IPS DF 4.7 (cell line): ENCODE data around the gene CDR2.

Source experiments
- DNase-seq: peaks from one replicate; pipeline ENCODE4 v3.0.0-alpha.2; 2013; ENCODE audit warnings: low spot score; ENCODE audit errors: extremely low read depth

Gene CDR2

DNA sequence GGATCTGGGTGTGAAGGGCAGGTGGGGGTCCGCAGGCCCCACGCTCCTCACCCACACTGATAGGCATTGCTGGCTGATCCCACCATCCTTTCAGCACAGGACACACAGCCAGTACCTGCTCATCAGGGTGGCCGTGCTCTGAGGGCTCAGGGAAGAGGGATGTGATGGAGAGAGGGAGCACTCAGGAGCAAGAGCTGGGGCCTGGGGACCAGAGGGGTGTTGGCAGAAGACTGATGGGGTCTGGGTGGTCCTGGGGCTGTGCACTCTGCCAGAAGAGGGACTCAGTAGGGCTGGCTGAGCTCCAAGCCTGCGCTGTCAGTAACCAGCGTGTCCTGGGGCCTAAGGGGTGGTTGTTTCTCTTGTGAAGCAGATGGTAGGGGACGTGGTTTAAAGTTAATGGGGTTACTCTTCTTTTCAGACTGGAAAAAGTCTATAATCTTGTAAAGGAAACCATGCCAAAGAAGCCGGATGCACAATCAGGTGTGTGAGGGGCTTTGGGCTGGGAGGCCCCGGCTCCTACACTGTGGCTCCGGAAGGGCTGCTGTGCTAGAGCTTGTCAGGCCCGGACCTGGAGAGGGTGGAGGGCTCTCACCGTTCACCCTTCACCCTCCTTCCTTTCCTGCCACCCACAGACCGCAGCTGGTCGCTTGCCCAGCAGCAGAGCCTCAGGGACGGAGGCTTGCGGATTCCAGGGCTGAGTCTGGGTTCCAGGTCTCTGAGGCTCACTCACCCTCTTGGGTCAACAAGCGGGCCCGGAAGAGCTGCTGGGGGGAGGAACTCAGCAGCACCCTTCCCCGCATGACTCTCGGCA, 49.4 kb downstream of the CDR2 start:
- no peak for DNase-seq

DNA sequence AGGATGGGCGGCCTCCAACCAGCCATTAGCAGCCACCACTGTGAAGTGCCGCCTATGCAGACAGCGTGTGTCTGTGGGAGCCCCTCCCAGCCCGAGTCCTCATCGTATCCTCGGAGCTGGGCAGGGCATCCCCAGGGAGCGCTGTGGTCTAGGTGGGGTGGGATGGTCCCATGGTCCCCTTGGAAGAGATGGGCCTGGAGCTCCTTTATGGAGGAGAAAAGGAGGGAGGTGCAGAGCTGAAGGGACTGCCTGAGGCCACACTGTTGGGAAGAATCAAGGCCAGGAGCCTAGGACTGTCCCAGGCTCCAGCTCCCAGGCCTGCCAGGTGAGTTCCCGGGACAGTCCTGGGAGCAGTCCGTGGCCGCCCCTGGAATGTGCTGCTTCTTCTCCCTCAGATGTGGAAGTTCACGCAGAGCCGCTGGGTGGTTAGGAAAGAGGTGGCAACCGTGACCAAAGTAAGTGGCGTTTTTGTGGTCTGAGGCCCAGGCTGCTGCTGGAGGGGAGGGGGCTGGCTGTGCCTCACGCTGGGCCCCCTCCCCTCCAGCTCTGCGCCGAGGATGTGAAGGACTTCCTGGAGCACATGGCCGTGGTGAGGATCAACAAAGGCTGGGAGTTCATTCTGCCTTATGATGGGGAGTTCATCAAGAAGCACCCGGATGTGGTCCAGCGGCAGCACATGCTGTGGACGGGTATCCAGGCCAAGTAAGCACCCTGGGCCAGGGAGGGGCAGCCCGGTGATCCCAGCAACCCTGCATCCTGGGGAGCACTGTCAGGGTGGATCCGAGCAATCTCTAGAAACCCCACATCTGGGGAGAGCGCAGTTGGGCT, 50.2 kb downstream of the CDR2 start:
- no peak for DNase-seq

DNA sequence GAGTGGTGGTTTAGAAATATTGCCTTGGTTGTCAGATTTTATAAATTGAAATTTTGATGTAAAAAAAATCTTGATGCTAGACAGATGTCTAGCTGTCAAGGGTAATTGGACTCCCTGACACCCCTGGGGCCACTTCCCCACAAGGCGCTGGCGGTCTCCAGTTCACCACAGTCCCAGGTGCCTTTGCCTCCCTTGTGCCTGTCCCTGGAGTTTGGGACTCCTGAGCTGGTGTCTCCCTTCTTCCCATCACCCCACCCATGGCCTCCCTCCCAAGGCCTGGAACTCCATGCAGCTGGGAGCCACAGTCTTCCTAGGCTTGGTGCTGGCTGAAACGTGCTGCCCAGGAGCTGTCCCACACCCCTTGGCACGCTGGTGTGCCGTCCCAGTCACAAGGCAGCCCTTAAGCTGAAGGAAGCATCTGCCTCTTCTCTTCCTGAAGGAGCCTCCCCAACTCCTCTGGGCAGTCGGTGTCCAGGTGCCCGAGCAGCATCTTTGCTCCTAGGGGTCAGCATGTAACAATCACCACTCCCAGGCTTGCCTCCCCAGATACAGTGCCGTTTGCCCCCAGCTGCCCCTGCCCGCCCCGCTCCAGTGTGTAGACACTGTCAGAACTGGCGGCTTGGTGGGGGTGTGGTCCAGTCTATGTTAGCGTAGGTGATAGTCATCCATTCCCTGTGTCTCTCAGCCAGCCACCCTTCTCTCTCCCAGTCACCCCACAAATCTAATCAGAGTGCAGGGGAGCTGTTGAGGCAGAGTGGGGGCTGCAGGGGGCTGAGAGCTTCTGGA, 51.1 kb downstream of the CDR2 start:
- no peak for DNase-seq

DNA sequence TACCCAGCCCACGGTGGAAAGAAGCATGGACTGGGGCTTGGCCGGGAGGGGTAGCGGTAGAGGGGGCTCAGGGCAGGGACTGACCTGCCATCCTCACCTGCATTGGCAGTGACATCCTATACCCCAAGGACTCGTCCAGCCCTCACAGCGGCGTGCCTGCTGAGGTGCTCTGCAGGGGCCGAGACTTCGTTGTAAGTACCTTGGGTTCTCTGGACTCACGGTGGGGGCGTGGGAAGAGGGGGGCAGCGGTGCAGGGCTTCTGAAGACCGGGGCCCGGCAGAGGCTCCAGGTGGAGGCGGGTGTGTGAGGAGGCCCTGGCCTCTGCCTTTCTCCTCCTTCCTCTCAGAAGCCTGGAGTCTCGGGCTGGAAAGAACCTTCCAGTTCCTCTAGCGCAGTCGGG, 51.7 kb downstream of the CDR2 start:
- DNase-seq, result no peak

DNA sequence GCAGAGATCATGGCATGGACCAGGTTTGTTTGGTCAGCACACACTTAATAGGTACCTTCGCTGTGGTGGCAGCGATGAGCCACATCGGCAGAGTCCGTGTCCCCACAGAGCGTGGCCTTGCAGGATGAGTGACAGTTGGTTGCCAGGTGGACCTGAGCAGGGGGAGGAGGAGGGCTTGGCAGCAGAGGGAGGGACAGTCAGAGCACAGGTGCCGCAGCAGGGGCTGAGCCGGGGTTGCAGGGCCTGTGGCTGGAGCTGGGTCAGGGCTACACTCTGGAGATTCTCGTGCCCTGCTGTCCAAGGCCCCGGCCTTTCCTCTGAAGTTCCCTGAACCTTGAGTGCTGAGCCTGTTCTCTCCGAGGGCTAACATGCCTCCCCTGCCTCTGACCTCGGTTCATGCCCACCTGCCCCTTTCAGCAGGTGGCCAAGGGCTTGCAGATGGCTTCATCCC, 52.4 kb downstream of the CDR2 start:
- no peak for DNase-seq

DNA sequence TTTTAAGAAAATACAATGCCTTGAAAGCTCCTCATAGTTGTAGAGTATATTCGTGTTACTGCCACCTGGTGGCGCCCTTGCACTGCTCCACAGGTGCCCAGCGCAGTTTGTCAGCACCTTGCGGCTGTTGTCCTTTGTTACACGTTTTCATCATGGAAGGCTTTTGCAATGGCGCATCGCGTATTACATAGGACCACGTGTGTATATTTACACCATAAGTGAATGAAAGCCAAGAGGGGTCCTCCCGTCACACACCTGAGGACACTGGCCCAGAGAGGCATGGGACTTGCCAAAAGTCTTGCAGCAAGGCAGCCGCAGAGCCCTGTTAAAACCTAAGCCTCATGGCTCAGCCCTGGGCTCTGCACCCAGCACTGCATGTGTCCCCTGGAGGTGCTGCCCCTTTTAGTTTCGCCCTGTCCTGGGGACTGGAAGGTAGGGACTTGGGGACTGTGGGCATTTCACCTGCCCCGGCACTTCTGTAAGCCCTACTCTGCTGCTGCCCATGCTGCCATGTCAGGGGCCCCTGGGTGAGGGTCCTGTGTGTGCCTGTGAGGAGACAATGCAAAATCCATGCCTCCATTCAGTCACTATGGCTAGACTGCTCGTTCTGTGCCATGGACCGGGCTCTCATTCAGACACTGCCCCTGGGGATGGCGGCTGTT, 52.9 kb downstream of the CDR2 start:
- no peak for DNase-seq

DNA sequence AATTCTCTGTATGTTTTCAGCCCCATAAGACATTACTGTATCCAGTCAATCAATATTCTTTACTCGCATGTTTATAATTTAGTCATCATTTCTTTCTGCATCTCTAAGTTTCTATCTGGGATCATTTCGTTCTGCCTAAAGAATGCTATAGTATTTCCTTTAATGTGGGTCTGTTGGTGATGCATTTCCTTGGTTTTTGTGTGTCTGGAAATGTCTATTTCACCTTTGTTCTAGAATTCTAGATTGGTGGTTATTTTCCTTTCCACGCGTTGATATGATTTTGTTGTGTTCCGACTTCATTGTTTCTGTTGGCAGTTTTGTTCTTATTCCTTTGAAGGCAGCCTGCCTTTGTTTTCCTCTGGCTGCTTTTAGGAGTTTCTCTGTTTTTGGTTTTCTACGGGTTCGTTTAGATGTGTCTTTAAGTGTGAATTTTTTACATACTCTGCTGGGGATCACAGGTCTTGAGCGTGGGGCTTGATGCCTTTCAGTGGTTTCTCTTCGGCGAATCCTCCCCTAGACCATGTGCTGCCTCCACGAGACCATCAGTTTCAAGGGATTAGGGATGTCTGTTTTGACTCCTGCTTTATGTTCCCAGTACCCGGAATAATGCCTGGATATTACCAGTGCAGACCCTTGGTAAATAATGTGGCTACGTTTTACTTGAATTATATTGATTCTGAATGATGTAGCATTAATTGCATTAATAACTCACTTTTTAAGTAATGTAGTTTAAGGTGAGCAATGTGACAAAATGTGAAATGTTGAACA, 53.7 kb downstream of the CDR2 start:
- DNase-seq, result no peak

DNA sequence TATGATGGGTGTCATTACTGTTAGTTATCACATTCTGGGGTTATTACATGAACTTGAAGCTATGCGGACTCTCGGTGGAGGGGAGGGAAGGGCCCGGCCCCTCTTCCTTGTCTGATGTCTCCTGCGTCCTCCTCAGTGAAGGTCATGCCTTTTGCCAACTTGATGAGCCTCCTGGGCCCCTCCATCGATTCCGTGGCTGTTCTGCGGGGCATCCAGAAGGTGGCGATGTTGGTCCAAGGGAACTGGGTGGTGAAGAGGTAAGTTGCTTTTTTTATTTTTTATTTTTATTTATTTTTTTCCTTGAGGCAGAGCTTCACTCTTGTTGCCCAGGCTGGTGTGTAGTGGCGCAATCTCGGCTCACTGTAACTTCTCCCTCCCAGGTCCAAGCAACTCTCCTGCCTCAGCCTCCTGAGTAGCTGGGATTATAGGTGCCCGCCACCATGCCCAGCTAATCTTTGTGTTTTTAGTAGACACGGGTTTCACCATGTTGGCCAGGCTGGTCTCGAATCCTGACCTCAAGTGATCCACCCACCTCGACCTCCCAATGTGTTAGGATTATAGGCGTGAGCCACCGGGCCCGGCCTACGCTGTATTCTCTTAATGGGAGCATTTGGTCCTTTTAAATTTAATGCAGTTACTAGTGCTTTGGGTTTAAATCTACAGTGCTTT, 55.6 kb downstream of the CDR2 start:
- DNase-seq, result no peak

DNA sequence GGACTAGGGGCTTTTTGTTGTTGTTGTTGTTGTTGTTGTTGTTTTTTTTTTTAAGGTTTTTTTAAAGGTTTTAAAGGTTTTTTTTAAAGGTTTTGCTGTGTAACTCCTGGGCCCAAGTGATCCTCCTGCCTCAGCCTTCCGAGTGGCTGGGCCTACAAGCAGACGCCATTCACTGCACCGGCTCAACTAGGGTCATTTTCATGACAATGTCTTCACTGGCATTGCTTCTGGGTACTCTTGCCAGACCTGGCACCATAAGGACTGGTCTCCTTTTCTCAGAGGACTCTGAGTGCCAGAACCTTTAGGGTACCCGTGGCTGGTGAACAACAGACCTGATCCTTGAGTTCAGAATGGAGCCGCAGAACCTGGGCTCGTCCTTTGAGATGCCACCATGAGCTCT, 56.8 kb downstream of the CDR2 start:
- DNase-seq, result no peak

DNA sequence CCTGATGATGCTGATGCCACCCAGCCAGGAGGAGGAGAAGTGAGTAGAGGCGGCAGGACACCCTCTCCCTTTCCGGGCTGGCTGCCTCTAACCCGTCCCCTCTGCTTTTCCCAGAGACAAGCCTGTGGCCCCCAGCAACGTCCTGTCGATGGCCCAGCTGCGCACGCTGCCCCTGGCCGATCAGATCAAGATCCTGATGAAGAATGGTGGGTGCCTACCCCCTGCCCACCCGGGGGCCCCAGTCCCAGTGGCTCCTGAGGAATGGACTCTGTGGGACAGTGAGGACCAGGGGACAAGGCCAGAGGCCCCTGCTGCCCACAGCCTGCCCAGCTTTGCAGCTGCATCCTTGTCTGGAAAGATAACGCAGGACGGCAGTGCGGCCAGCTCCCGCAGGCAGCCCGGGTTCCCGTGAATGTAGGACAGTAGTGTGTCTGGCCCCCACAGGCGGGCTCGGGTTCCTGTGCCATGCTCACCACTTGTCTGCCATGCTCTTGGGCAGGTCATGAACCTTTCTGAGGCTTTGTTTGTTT, 57.4 kb downstream of the CDR2 start:
- no peak for DNase-seq

DNA sequence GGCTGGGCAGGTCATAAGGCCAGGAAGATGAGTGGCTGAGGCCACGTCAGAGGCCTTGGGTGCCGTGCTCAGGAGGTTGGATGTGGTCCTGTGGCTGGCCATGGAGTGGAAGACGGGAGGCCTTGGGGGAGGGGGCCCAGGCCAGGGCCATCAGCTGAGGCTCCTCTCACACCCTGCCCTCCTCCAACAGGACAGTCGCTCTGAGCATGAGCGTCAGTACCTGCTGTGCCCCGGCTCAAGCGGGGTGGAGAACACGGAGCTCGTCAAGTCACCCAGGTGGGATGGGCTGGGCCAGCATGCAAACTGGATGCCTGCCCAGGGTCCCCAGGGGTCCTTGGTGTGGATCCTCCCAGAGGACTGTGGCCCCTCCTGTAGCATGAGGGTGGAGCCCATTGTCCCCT, 58.0 kb downstream of the CDR2 start:
- DNase-seq, result no peak

DNA sequence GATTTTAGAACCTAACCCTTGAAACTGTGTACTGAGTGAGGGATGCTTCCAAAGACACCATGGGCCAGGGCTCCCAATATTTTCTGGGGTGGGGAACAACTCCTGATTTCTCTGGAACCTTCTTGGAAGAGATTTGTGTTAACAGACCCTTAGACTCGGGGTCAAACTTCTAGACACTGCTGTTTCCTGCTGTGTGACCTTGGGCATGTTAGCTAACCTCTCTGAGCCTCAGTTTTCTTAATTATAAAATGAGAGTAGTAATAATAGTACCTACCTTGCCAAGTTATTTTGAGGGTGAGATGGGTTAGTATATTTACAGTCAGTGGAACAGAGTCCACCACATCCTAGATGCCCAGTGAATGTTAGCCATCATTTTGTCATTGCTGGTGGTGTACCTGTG, 58.4 kb downstream of the CDR2 start:
- DNase-seq, result no peak

DNA sequence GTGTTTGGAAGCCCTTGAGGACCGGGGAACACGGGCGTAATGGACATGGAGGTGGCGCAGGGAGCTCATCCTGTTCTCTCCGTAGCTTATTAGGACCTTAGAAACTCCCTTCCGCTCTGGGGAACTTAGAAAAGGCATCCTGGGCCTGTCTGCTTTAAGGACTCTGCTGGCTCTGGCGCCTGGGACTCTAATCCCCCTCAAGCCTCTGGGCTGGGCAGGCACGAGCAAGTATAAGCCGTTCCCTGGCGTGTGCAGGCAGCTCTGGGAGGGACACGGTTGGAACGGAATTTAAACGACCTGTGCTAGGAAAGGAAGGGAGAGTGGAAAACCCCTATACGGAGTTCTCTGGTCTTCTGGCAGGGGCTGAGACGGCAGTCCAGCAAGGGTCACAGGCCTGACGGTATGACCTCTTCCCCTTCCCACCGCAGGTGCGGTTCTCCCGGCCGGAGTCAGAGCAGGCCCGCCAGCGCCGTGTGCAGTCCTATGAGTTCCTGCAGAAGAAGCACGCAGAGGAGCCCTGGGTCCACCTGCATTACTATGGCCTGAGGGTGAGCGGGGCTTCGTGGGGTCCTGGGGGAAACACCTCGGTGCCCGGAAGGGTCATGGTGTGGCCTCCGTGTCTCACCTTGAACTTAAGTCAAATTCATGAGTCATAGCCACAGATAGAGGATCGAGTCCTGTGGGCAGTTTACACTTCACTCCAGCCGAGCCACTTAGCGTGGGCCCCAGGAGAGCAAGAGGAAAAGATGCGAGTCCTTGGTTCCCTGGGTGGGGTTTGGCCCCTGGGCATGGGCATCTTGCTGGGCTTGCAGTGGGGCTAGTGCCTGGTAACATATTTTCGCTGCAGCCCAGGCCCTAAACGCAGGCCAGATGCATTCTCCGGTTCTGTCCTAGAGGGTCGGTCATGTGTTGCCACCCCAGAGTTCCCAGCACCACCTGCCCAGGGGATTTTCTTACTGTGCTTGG, 59.5 kb downstream of the CDR2 start:
- DNase-seq, result no peak

DNA sequence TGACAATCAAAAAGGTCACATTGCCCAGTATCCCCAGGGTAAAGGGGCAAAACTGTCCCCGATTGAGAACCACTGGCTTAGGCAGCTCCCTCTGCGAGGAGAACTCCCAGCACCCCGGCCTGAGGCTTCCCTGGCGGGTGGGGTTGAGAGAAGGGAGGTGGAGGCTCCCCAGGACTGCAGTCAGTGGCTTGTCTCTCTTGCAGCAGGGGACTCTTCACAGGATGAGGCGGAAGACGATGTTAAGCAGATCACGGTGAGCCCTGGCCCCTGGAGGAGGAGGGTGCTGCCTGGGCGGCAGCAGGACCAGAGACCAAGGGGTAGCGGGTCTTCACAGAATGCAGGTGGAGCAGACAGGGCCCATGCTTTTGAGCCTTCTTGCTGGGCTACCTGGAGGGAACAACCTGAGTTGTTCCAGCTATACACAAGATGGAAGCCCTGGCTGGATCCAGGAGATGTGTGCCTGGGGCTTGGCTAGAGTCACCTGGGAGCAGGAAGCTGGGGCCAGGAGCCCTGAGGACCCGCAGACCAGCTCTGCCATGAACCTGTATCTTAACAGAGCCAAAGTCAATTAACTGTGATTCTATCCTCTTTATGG, 60.4 kb downstream of the CDR2 start:
- no peak for DNase-seq

DNA sequence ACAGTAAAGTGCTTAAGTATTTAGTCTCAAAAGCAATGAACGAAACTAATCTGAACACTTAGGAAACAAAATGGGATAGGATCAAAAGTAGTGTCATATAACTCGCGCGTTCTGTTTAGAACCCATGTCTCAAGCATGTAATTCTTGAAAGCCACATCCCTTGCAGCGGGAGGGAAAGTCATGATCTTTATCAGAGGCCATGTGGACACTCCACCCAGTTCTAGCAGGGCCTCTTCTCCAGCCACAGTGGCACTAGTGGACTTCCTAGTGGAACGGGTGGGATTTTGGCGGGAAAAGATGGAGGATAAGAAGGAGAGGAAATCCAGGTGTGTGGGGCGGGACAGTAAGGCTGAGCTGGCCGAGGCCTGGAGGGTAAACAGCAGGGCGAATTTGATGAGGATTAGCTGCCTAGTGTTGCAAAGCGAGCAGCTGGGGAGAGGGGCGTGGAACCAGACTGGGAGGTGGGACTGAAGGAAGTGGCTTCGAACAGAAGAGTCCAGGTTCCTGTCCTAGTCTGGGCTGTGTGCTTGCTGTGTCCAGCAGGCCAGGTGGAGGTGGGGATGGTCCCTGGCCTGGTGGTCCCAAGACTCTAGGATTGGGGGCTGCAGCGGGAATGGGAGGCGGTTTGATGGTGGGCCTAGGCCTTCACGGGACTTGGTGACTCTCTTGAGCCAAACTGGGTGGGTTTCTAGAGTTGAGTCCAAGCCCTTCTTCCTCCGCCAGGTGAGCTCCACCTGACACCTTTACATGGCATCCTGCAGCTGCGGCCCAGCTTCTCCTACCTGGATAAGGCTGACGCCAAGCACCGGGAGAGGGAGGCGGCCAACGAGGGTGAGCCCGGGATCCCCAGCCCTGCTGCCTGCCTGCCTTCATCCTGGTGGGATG, 61.3 kb downstream of the CDR2 start:
- DNase-seq, result no peak

DNA sequence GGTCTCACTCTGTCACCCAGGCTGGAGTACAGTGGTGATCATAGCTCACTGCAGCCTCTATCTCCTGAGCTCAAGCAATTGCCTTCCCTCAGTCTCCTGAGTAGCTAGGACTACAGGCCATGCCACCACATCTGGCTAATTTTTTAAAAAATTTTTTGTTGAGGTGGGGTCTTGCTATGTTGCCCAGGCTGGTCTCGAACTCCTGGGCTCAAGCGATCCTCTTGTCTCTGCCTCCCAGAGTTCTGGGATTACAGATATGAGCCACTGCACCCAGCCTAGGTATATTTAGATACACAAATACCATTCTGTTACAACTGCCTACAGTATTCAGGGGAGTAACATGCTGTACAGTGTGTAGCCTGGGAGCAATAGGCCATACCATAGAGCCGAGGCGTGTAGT, 62.9 kb downstream of the CDR2 start:
- DNase-seq, result no peak

DNA sequence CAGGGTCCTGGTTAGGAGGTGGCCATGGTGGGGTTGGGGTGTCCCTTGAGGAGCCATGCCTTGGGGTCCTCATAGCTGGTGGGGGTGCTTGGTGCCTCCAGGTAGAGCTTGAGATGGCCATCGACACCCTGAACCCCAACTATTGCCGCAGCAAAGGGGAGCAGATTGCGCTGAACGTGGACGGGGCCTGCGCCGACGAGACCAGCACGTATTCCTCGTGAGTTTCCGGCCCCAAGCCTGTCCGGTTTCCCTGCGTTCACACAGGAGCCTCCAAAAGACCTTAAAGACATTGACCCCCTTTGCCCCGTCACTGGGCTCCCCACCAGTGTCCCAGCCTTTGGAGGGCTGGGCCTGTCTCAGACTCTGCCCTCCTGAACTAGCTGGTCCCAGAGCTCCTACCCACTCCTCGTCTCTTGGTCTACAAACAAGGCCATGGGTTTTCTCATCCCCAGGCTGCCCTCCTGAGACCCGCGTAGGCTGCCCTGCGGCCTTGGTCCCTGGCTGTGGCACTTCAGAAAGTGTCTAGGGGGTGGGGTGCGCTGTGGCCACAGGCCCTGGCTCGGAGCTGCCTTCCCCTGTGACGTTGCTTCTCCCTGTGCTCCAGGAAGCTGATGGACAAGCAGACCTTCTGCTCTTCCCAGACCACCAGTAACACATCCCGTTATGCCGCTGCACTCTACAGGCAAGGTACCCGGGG, 65.4 kb downstream of the CDR2 start:
- no peak for DNase-seq
